Sigmoid colon (tissue), 3 donors: ENCODE data around the gene ZNF638.

Experiments
- CTCF ChIP-seq, 4 experiments: fragments of 450-650 bp in 3 of 4; fragments of 200-600 bp in 1 of 4; IDR thresholded peaks; one replicate each; pipeline ENCODE4 v1.5.1; 2016 to 2019; ENCODE audit warnings: antibody characterized with exemption in 4 of 4, mild to moderate bottlenecking in 3 of 4, moderate library complexity in 2 of 4
- POLR2A ChIP-seq, 2 donors: fragments of 450-650 bp; IDR thresholded peaks; one replicate each; pipeline ENCODE4 v1.6.1; 2016; ENCODE audit warnings: antibody characterized with exemption in 2 of 2, mild to moderate bottlenecking in 2 of 2, moderate library complexity in 2 of 2

GRCh38 chr2:71454221-71455010, 122.8 kb downstream of the ZNF638 start:
- peak in 2 of 4 experiments; percentile 9 to 54 for TF ChIP-seq CTCF (IDR thresholded peaks at IDR 0.05)
- peak; percentile 30 to 35 for TF ChIP-seq POLR2A (IDR thresholded peaks at IDR 0.05)
